Endothelial cell of umbilical vein (primary cell): Measurements from ENCODE around the gene ITGB1. TPM values are rescaled to one million over a fixed set of nuclear protein-coding genes. Genes with fewer than 3 reads are reported as not detected.

ENCODE experiments used
- BruUV-seq: library from RNA; stranded (reverse); fragments of 400-500 nt; replicated peaks from 2 replicates; lab custom pipeline; 2021; lab: Mats Ljungman, UMichigan
- CTCF ChIA-PET: fragments of 300-600, 350-600 bp; sonication (Branson Sonifier 250); formaldehyde crosslinking; loops from one replicate; lab custom pipeline; 2021; ENCODE audit warnings: antibody characterized with exemption, inconsistent platforms; lab: Charles Lee
- POLR2A ChIA-PET: fragments of 300-600, 350-600 bp; sonication (Branson Sonifier 250); formaldehyde crosslinking; loops from one replicate; lab custom pipeline; 2021; ENCODE audit warnings: antibody characterized with exemption, inconsistent platforms; lab: Charles Lee
- DNase-seq: peaks from one replicate; pipeline ENCODE4 v3.0.0-alpha.2; 2011; ENCODE audit warnings: low read depth, low spot score
- FAIRE-seq: peaks from 2 replicates; lab custom pipeline; 2011; peaks lifted over from hg19 to GRCh38; lab: Jason Lieb, UNC
- H2AFZ ChIP-seq: 2 replicates; pipeline ENCODE4 v1.6.0; 2012; ENCODE audit warnings: low read depth, low read length, control low read depth, inconsistent platforms
- H3K27ac ChIP-seq: 2 replicates; pipeline ENCODE4 v1.5.1; 2011; ENCODE audit warnings: low read depth, mild to moderate bottlenecking, control low read depth, low read length, moderate library complexity; ENCODE audit not compliant: insufficient read depth
- H3K27me3 ChIP-seq, 2 experiments: 2 replicates each; pipeline versions ENCODE4 v1.6.0 to v1.6.1; 2011; ENCODE audit warnings: low read length in 2 of 2, mixed read lengths in 1 of 2; ENCODE audit not compliant: control insufficient read depth in 2 of 2, insufficient read depth in 2 of 2
- H3K36me3 ChIP-seq, 2 experiments: 2 replicates in 1 of 2; 3 replicates in 1 of 2; pipeline ENCODE4 v1.5.1; 2011; ENCODE audit warnings: low read length in 2 of 2, mild to moderate bottlenecking in 1 of 2, moderate library complexity in 1 of 2; ENCODE audit not compliant: control insufficient read depth in 2 of 2, insufficient read depth in 2 of 2; ENCODE audit errors: extremely low read depth in 1 of 2
- H3K4me1 ChIP-seq: 3 replicates; pipeline ENCODE4 v1.5.1; 2011; ENCODE audit warnings: mild to moderate bottlenecking, low read length; ENCODE audit not compliant: control insufficient read depth, insufficient read depth; ENCODE audit errors: extremely low read depth
- H3K4me2 ChIP-seq: 2 replicates; pipeline ENCODE4 v1.6.1; 2011; ENCODE audit warnings: low read length, control low read depth, mixed read lengths; ENCODE audit not compliant: insufficient read depth
- H3K4me3 ChIP-seq, 3 experiments: fragments of 200-600 bp in 1 of 3; sonication (generic), shearing (Covaris generic) in 1 of 3; replicated peaks in 1 of 3; 2 replicates each; pipeline ENCODE4 v1.5.1; 2011 to 2016; ENCODE audit warnings: control low read depth in 3 of 3, low read length in 3 of 3, mild to moderate bottlenecking in 2 of 3, inconsistent platforms in 1 of 3, low read depth in 1 of 3, moderate library complexity in 1 of 3; ENCODE audit not compliant: insufficient read depth in 1 of 3
- H3K79me2 ChIP-seq: 2 replicates; pipeline ENCODE4 v1.6.0; 2012; ENCODE audit warnings: low read length, inconsistent platforms; ENCODE audit not compliant: control insufficient read depth, insufficient read depth
- H3K9ac ChIP-seq: replicated peaks from 2 replicates; pipeline ENCODE3; 2011; ENCODE audit warnings: low read length, control low read depth; ENCODE audit not compliant: insufficient read depth; ENCODE audit errors: extremely low read depth
- H3K9me1 ChIP-seq: replicated peaks from 3 replicates; pipeline ENCODE4 v1.6.0; 2011; ENCODE audit warnings: mild to moderate bottlenecking, low read length; ENCODE audit not compliant: control insufficient read depth, insufficient read depth; ENCODE audit errors: extremely low read depth
- H3K9me3 ChIP-seq: replicated peaks from 2 replicates; pipeline ENCODE4 v1.5.1; 2012; ENCODE audit warnings: low read length, inconsistent platforms; ENCODE audit not compliant: control insufficient read depth, insufficient read depth
- H4K20me1 ChIP-seq: replicated peaks from 2 replicates; pipeline ENCODE3; 2011; ENCODE audit warnings: mild to moderate bottlenecking, low read length; ENCODE audit not compliant: control insufficient read depth, insufficient read depth; ENCODE audit errors: extremely low read depth
- CTCF ChIP-seq, 2 donors: IDR thresholded peaks; 1 replicate in 1 of 2; 2 replicates in 1 of 2; pipeline ENCODE4 v1.5.1; 2011; ENCODE audit warnings: low read length in 2 of 2, mild to moderate bottlenecking in 2 of 2, moderate library complexity in 2 of 2, control low read depth in 1 of 2, inconsistent platforms in 1 of 2, low read depth in 1 of 2; ENCODE audit not compliant: insufficient read depth in 1 of 2; ENCODE audit errors: extremely low read depth in 1 of 2
- EZH2 ChIP-seq: IDR thresholded peaks from 2 replicates; pipeline ENCODE4 v1.6.1; 2012; ENCODE audit warnings: borderline replicate concordance, low read depth, mild to moderate bottlenecking, moderate library complexity, low read length, inconsistent platforms; ENCODE audit not compliant: severe bottlenecking
- FOS ChIP-seq: IDR thresholded peaks from 2 replicates; pipeline ENCODE4 v1.6.1; 2011; ENCODE audit warnings: mild to moderate bottlenecking, low read length, moderate library complexity, borderline replicate concordance; ENCODE audit not compliant: insufficient read depth
- GATA2 ChIP-seq: IDR thresholded peaks from 2 replicates; pipeline ENCODE4 v1.7.0; 2011; ENCODE audit warnings: low read depth, mild to moderate bottlenecking, moderate library complexity, mixed read lengths, low read length; ENCODE audit not compliant: insufficient read length, insufficient read depth
- JUN ChIP-seq: IDR thresholded peaks from 2 replicates; pipeline ENCODE4 v1.6.1; 2011; ENCODE audit warnings: borderline replicate concordance, low read depth; ENCODE audit not compliant: insufficient read length, insufficient read depth
- MAX ChIP-seq: IDR thresholded peaks from 2 replicates; pipeline ENCODE4 v1.6.1; 2011; ENCODE audit not compliant: insufficient read depth, insufficient read length
- MYC ChIP-seq: IDR thresholded peaks from one replicate; pipeline ENCODE4 v1.6.1; 2011; ENCODE audit warnings: mild to moderate bottlenecking, low read depth, low read length
- POLR2A ChIP-seq: IDR thresholded peaks from 2 replicates; pipeline ENCODE4 v1.6.1; 2012; ENCODE audit warnings: low read depth, mild to moderate bottlenecking, control low read depth, low read length
- POLR2AphosphoS5 ChIP-seq: IDR thresholded peaks from 2 replicates; pipeline ENCODE4 v1.6.1; 2012; ENCODE audit warnings: low read depth, mild to moderate bottlenecking, control low read depth, low read length, moderate library complexity; ENCODE audit not compliant: insufficient read depth
- dilution Hi-C: fragments of 300-500 bp; cut with MboI; formaldehyde crosslinking; loops from one replicate; pipeline ENCODE4 v1.15.0; 2019; ENCODE audit warnings: low sequenced_read_pairs; ENCODE audit not compliant: extremely low pct_ligation_motif_present
- intact Hi-C: fragments of 100-400 bp; cut with micrococcal nuclease; formaldehyde crosslinking; loops from one replicate; pipeline ENCODE4 v1.10.0; 2022
- polyA plus RNA-seq, 4 experiments: library from polyadenylated mRNA; depleted of rRNA in 3 of 4; stranded (reverse) in 3 of 4; unstranded in 1 of 4; fragments of >200 nt; gene quantifications; 2 replicates each; pipeline versions ENCODE4 v1.2.1 to v1.2.3, GENCODE V29; 2011 to 2012; ENCODE audit warnings: missing spikeins in 1 of 4
- total RNA-seq: library from RNA; stranded (reverse); gene quantifications from 2 replicates; pipeline ENCODE4 v1.2.3, GENCODE V29; 2021

ITGB1 gene
- total and polyA plus RNA-seq, 2 donors (not counting 3 experiments of a cell fraction or from before 2014, with no cell fraction given): 424 to 1,147 TPM

GRCh38 chr10:32929634-32930033 lies 28.4 kb downstream of the ITGB1 start:
- H3K79me2 ChIP-seq: peaks cover 93% of the 10 kb centered on the region
- TF ChIP-seq MYC (no peak), JUN (no peak), MAX (no peak), POLR2AphosphoS5 (no peak), CTCF (IDR thresholded peaks at IDR 0.05; ENCODE audit: extremely low read depth in 1 of 2, insufficient read depth in 1 of 2, low read depth in 1 of 2, low read length in 2 of 2) (no peak), POLR2A (no peak), GATA2 (no peak), FOS (no peak), EZH2 (no peak)
- no peak overlapping the region for H3K4me3 ChIP-seq
- H4K20me1 ChIP-seq: peaks cover 5% of the 10 kb centered on the region
- dilution Hi-C loops: no loop called here
- no peak overlapping the region for H3K9ac ChIP-seq
- DNase-seq (no peak), FAIRE-seq (no peak)
- H3K4me1 ChIP-seq: no peaks in the 10 kb centered on the region
- no peak overlapping the region for H3K4me2 ChIP-seq
- H3K27ac ChIP-seq: no peak overlapping the region
- POLR2A ChIA-PET: no interaction called here
- no peaks in the 10 kb centered on the region for H3K27me3 ChIP-seq
- no peaks in the 10 kb centered on the region for H3K9me3 ChIP-seq
- CTCF ChIA-PET: interaction anchor here (1.3 to 2.8 kb wide), 2 partner anchors 10 to 79 kb away, joined by 4 to 15 read pairs; no protein-coding TSS in a partner anchor
- no peak overlapping the region for H2AFZ ChIP-seq
- intact Hi-C loops: no loop called here
- BruUV-seq: no TSS peak
- H3K36me3 ChIP-seq: peaks cover 18 to 54% of the 10 kb centered on the region in 2 experiments
- H3K9me1 ChIP-seq: no peaks in the 10 kb centered on the region
